HL-60 (cell line): Measurements from ENCODE around the gene CYB561A3.

Source experiments
- DNase-seq, 2 experiments: peaks; one replicate each; pipeline ENCODE4 v3.0.0-alpha.2; 2010 to 2020; ENCODE audit warnings: low read depth in 1 of 2, low spot score in 1 of 2
- H3K27ac ChIP-seq: fragments of 250-450 bp; sonication (Bioruptor Pico); replicated peaks from 2 replicates; pipeline ENCODE4 v1.5.1; 2020; ENCODE audit warnings: mild to moderate bottlenecking, moderate library complexity
- H3K27me3 ChIP-seq: fragments of 250-450 bp; sonication (Bioruptor Pico); 2 replicates; pipeline ENCODE4 v1.5.1; 2021; ENCODE audit warnings: mild to moderate bottlenecking, moderate library complexity; ENCODE audit not compliant: insufficient read depth, poor library complexity, severe bottlenecking
- H3K4me3 ChIP-seq: replicated peaks from 2 replicates; pipeline ENCODE4 v1.5.1; 2011; ENCODE audit warnings: mild to moderate bottlenecking, control low read depth, low read length; ENCODE audit not compliant: insufficient read depth
- GABPA ChIP-seq: IDR thresholded peaks from 2 replicates; pipeline ENCODE4 v1.6.1; 2012; ENCODE audit warnings: low read depth
- POLR2AphosphoS5 ChIP-seq: IDR thresholded peaks from 2 replicates; pipeline ENCODE4 v1.6.1; 2012; ENCODE audit warnings: low read depth
- SPI1 ChIP-seq: IDR thresholded peaks from 2 replicates; pipeline ENCODE4 v1.6.1; 2012; ENCODE audit warnings: low read depth, mild to moderate bottlenecking, borderline replicate concordance
- TF ChIP-seq, protein P1 (sequence below): IDR thresholded peaks from 2 replicates; pipeline ENCODE4 v1.6.1; 2012; ENCODE audit warnings: low read depth; ENCODE audit not compliant: insufficient replicate concordance
- TF ChIP-seq, protein P2 (sequence below): IDR thresholded peaks from one replicate; pipeline ENCODE4 v1.5.1; 2011; ENCODE audit warnings: low read length, control low read depth, inconsistent platforms; ENCODE audit not compliant: insufficient read depth

CYB561A3 gene

DNA sequence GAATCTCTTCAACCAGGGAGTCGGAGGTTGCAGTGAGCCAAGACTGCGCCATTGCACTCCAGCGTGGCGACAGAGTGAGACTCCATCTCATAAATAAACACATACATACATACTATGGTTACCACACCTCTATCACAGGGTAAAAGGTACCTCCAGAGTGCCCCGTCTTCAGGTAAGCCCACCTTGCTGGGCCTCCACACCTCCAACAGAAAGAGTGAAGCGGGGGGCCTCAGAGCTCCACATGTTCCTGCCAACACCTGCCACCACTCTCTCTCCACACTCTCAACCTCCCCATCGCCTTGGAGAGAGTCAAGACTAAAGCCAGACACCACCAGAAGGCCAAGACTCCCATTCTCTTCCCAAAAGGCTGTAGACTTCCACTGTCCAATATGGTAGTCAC lies 56.3 kb downstream of the CYB561A3 start:
- no peak for DNase-seq
- TF ChIP-seq, protein P1, sequence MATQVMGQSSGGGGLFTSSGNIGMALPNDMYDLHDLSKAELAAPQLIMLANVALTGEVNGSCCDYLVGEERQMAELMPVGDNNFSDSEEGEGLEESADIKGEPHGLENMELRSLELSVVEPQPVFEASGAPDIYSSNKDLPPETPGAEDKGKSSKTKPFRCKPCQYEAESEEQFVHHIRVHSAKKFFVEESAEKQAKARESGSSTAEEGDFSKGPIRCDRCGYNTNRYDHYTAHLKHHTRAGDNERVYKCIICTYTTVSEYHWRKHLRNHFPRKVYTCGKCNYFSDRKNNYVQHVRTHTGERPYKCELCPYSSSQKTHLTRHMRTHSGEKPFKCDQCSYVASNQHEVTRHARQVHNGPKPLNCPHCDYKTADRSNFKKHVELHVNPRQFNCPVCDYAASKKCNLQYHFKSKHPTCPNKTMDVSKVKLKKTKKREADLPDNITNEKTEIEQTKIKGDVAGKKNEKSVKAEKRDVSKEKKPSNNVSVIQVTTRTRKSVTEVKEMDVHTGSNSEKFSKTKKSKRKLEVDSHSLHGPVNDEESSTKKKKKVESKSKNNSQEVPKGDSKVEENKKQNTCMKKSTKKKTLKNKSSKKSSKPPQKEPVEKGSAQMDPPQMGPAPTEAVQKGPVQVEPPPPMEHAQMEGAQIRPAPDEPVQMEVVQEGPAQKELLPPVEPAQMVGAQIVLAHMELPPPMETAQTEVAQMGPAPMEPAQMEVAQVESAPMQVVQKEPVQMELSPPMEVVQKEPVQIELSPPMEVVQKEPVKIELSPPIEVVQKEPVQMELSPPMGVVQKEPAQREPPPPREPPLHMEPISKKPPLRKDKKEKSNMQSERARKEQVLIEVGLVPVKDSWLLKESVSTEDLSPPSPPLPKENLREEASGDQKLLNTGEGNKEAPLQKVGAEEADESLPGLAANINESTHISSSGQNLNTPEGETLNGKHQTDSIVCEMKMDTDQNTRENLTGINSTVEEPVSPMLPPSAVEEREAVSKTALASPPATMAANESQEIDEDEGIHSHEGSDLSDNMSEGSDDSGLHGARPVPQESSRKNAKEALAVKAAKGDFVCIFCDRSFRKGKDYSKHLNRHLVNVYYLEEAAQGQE, result no peak
- TF ChIP-seq, protein P2, sequence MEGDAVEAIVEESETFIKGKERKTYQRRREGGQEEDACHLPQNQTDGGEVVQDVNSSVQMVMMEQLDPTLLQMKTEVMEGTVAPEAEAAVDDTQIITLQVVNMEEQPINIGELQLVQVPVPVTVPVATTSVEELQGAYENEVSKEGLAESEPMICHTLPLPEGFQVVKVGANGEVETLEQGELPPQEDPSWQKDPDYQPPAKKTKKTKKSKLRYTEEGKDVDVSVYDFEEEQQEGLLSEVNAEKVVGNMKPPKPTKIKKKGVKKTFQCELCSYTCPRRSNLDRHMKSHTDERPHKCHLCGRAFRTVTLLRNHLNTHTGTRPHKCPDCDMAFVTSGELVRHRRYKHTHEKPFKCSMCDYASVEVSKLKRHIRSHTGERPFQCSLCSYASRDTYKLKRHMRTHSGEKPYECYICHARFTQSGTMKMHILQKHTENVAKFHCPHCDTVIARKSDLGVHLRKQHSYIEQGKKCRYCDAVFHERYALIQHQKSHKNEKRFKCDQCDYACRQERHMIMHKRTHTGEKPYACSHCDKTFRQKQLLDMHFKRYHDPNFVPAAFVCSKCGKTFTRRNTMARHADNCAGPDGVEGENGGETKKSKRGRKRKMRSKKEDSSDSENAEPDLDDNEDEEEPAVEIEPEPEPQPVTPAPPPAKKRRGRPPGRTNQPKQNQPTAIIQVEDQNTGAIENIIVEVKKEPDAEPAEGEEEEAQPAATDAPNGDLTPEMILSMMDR, result no peak
- TF ChIP-seq POLR2AphosphoS5 (no peak), GABPA (no peak), SPI1 (no peak)
- no peaks in the 10 kb centered on the region for H3K27me3 ChIP-seq

DNA sequence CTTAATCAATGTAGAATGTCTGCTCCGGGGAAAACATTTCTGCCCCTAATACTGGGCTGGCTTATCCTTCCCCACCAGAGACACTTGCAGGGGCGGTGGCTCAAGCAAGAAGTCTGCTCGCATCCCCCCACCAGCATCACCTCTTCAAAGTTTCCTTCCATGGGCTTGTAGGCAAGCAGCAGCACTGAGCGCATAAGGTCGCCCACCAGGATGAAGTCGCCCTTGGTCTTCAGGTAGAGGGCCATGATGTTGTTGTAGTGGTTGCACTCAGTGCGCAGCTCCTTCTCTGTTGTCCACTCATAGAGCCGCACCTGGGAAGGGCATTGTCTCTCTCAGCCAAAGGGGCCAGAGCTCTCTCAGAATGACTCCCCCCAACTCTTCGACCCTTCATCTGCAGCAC lies 58.0 kb downstream of the CYB561A3 start:
- H3K27ac ChIP-seq, result no peak overlapping the region
- no peaks in the 10 kb centered on the region for H3K27me3 ChIP-seq
- DNase-seq, result no peak
- TF ChIP-seq, protein P1, result no peak
- no peak for TF ChIP-seq POLR2AphosphoS5
- H3K4me3 ChIP-seq, result no peak overlapping the region

More for the DNA sequence above, 56.3 kb downstream of the CYB561A3 start:
- Histone ChIP-seq H3K27ac (no peak overlapping the region), H3K4me3 (no peak overlapping the region)

DNA sequence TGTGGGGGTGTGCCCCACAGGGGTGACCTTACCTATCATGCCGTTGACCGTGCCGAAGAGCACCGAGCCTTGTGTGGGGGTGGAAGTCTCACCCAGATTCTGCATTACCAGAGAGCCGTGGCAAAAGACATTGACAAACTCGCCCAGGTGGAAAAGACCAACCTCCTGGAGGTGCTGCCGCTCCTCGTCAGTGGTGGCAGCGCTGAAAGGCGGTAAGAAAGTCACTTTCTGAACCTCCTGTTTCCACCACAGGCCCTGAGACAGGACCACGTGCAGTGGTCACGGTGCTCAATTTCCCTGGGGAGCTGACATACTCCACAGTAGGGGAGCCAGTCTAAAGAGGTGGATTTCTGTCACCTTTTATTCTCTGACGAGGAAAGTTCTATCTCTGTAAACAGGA lies 59.1 kb downstream of the CYB561A3 start:
- H3K27ac ChIP-seq, result no peak overlapping the region
- no peak for DNase-seq
- H3K4me3 ChIP-seq, result no peak overlapping the region
- no peaks in the 10 kb centered on the region for H3K27me3 ChIP-seq
- TF ChIP-seq, protein P2, result no peak
- TF ChIP-seq GABPA, result no peak
- TF ChIP-seq, protein P1, result no peak
- no peak for TF ChIP-seq SPI1
- no peak for TF ChIP-seq POLR2AphosphoS5
